Non-pigmented ciliary epithelial cell (primary cell): ENCODE results near the gene ABHD2.
"Not testable (repeated sequence)": the region's sequence is repeated elsewhere in the genome, so short reads cannot be mapped to it uniquely, and the experiment has no call there.

ENCODE experiments used
- DNase-seq: peaks from one replicate; pipeline ENCODE4 v3.0.0-alpha.2; 2010; ENCODE audit warnings: low read depth

The ABHD2 gene

GRCh38 chr15:89121414-89121813 lies 33.2 kb downstream of the ABHD2 start:
- DNase-seq: no peak

- no peak for DNase-seq
These were observed 34.4 kb downstream of the ABHD2 start for GRCh38 chr15:89122505-89123180.

GRCh38 chr15:89123181-89123525 lies 34.9 kb downstream of the ABHD2 start:
- DNase-seq: no peak

DNA sequence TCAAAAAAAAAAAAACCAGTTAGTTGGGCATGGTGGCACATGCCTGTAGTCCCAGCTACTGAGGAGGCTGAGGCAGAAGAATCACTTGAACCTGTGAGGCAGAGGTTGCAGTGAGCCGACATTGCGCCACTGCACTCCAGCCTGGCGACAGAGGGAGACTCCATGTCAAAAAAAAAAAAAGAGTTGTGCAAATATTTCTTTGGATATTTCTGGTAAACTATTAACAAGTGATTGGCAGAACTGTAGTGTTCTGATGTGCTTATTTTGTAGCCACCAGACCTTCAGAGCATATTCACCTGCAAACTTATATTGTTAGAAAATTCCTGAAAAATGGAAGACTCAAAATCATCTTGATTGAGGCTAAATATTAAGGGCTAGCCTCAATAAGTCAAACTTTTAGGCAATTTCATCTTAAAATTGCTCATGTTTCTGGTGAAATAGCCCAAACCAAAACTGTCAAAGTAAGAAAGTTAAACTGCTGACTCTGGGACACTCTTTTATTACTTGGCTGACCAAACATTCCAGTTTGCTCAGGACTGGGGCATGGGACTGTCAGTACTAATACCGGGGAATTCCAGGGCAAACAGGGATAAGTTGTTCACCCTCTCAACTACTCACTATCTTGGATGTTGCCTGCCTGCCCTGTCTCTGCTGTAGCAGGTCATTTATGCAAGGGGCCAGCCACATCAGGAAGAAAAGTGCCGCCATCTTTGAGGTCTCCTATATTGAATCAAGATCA lies 37.0 kb downstream of the ABHD2 start:
- no peak for DNase-seq

- DNase-seq: no peak
These were observed 37.8 kb downstream of the ABHD2 start for GRCh38 chr15:89126009-89126408.

GRCh38 chr15:89127054-89127702 lies 38.9 kb downstream of the ABHD2 start:
- DNase-seq: no peak

GRCh38 chr15:89128320-89129122 lies 40.3 kb downstream of the ABHD2 start:
- DNase-seq: no peak

DNA sequence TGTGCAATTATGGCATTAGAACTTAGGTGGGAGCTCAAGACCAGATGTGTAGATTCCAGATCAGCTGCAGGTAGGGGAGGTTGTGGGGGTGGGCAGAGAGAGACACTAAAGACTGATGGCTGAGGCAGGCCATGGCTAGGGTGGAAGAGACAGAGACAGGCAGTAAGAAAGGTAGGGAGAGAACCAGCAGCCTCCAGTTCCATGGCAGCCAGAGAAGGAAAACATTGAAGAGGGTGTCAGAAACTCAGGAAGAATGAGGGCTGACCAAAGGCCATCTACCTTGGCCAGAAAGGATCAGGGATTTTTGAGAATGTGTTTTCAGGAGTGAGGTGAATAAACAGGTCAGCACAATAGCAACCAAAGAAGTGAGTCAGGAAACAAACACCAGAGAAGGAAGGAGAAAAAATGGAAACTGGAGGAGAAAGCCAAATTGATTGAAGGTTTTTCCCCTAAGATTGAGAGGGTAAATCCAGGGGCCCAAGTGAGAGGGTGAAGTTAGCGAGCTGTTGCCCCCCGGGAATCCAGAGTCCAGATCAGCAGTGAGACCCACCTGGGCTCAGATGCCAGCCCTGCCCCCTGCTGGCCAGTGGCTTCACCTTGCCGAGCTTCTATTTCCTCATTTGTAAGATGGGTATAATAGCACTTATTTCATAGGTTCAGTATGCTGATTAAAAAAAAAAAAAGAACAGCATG lies 41.0 kb downstream of the ABHD2 start:
- no peak for DNase-seq

- no peak for DNase-seq
These were observed 41.5 kb downstream of the ABHD2 start for GRCh38 chr15:89129816-89130134.

DNA sequence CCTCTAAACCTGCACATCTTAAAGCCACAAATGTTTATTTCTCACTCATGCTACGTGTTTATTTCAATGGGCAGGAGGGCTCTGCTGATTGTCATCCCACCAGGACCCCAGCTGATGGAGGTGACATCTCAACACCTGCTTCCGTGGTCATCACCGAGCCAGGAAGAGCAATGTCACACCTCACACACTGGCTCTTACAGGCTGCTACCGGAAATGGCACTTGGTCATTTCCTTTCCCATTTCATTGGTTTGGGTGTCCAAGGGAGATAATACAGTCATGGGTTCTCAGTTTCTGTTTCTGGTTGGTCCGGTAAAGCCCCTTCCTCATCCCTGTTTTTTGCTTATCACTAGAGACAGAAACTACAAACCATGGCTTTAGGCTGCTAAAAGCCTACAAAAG lies 41.9 kb downstream of the ABHD2 start:
- DNase-seq: no peak

DNA sequence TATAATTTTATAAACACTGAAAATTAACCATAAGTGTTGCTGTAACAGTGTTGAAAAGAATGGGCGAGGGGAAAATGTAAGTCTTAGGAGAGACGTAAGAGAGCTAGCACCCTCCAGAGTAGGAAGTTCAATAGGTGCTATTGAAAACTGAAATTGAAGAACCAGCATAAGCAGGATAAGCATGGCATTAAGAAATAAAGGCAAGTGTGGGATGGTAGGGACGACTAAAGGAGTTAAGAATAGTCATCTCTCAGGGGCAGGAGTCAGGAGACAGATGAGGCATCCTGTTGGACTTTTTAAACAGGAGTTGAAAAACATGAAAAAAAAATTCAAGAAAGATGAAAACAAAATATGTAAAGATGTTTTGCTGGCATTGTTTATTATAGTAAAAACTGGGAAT lies 43.5 kb downstream of the ABHD2 start:
- no peak for DNase-seq

GRCh38 chr15:89132611-89133507 lies 44.6 kb downstream of the ABHD2 start:
- no peak for DNase-seq

DNA sequence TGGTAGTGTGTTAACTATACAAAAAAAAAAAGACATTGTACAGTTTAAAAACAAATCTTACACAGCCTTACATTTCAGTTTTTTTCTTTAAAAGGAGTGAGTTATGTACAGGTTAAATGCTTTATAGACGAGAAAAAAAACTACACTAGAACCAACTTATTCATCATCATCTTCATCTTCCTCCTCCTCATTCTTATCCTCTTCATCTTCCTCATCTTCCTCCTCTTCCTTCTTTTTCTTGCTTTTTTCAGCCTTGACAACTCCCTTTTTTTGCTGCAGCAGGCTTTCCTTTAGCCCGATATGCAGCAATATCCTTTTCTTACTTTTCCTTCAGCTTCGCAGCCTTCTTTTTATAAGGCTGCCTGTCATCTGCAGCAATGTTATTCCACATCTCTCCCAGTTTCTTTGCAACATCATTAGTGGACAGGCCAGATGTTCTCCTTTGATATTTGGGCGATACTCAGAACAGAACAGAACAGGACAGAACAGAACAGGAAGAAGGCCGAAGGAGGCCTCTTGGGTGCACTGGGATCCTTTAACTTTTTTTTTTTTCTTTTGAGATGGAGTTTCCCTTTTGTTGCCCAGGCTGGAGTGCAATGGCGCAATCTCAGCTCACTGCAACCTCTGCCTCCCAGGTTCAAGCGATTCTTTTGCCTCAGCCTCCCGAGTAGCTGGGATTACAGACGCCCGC lies 47.3 kb downstream of the ABHD2 start:
- DNase-seq: not testable (repeated sequence)

GRCh38 chr15:89136078-89136806 lies 48.0 kb downstream of the ABHD2 start:
- DNase-seq: no peak

GRCh38 chr15:89136818-89137772 lies 48.8 kb downstream of the ABHD2 start:
- DNase-seq: no peak

GRCh38 chr15:89137926-89138325 lies 49.7 kb downstream of the ABHD2 start:
- no peak for DNase-seq

DNA sequence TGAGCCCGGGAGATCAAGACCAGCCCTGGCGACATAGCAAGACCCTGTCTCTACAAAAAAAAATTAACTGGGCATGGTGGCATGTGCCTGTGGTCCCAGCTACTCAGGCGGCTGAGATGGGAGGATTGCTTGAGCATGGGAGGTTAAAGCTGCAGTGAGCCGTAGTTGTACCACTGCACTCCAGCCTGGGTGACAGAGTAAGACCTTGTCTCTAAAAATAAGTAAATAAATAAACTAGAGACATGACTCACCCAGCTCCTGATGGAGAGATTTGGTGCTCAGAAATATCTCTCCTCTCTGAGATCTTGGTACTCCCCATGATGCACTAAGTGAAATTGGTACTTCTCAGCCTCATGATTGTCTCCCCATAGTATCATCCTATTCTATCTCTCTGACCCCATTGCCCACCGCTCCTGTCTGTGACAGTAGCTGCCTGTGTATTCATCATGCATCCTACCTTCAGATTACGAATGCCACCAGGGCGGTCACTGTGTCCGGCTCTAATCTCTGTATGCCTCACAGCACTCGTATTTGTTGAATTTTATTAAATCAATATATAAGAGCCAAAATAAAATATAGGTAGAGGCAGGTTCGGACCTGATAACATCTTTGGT lies 50.9 kb downstream of the ABHD2 start:
- DNase-seq: no peak
